NCI-H2171 treated with DMSO at 0.1 percent for 48 hours (cell line): ENCODE measurements around the gene PRDM2.

ENCODE experiments used
- DNase-seq: peaks from one replicate; lab custom pipeline; 2025; lab: John Stamatoyannopoulos, UW

PRDM2 gene

GRCh38 chr1:13764588-13765332 lies 64.8 kb downstream of the PRDM2 start:
- no peak for DNase-seq

- no peak for DNase-seq
Observed at GRCh38 chr1:13766592-13767564, 66.9 kb downstream of the PRDM2 start.

- DNase-seq = no peak
Observed at GRCh38 chr1:13769212-13769611, 69.2 kb downstream of the PRDM2 start.

GRCh38 chr1:13769830-13770229 lies 69.8 kb downstream of the PRDM2 start:
- no peak for DNase-seq

- DNase-seq = no peak
Observed at GRCh38 chr1:13770743-13771142, 70.8 kb downstream of the PRDM2 start.

- no peak for DNase-seq
Observed at GRCh38 chr1:13771745-13772144, 71.8 kb downstream of the PRDM2 start.

GRCh38 chr1:13772271-13772670 lies 72.3 kb downstream of the PRDM2 start:
- no peak for DNase-seq

GRCh38 chr1:13774121-13774520 lies 74.1 kb downstream of the PRDM2 start:
- DNase-seq = no peak

GRCh38 chr1:13775459-13775858 lies 75.5 kb downstream of the PRDM2 start:
- no peak for DNase-seq

GRCh38 chr1:13775916-13776315 lies 75.9 kb downstream of the PRDM2 start:
- no peak for DNase-seq

- DNase-seq = no peak
Observed at GRCh38 chr1:13778431-13778830, 78.4 kb downstream of the PRDM2 start.

- DNase-seq = no peak
Observed at GRCh38 chr1:13779930-13780329, 79.9 kb downstream of the PRDM2 start.

- DNase-seq = no peak
Observed at GRCh38 chr1:13780780-13781179, 80.8 kb downstream of the PRDM2 start.

GRCh38 chr1:13781228-13781627 lies 81.2 kb downstream of the PRDM2 start:
- no peak for DNase-seq

- no peak for DNase-seq
Observed at GRCh38 chr1:13781907-13782633, 82.1 kb downstream of the PRDM2 start.

GRCh38 chr1:13782634-13783360 lies 82.8 kb downstream of the PRDM2 start:
- no peak for DNase-seq

- no peak for DNase-seq
Observed at GRCh38 chr1:13783551-13783950, 83.6 kb downstream of the PRDM2 start.

GRCh38 chr1:13784971-13785370 lies 85.0 kb downstream of the PRDM2 start:
- DNase-seq = no peak

- DNase-seq = no peak
Observed at GRCh38 chr1:13786541-13786940, 86.6 kb downstream of the PRDM2 start.

- no peak for DNase-seq
Observed at GRCh38 chr1:13788795-13789194, 88.8 kb downstream of the PRDM2 start.

- DNase-seq = peak; percentile 35
Observed at GRCh38 chr1:13790290-13791030, 90.5 kb downstream of the PRDM2 start.
